Neural cell (in vitro differentiated cells): ENCODE data around the gene KCNAB1. TPM values are rescaled to one million over a fixed set of nuclear protein-coding genes. Genes with fewer than 3 reads are reported as not detected.

Source experiments
- H2AFZ ChIP-seq: fragments of 200-600, 300-800 bp; sonication (generic), shearing (Covaris generic); 2 replicates; pipeline ENCODE4 v1.6.0; 2014; ENCODE audit warnings: low read depth, mild to moderate bottlenecking, antibody characterized with exemption, low read length, moderate library complexity
- H3F3A ChIP-seq: fragments of 200-600 bp; shearing (Covaris generic); 2 replicates; pipeline ENCODE4 v1.6.1; 2016; ENCODE audit warnings: mild to moderate bottlenecking, moderate library complexity, mixed read lengths, antibody characterized with exemption, low read length; ENCODE audit not compliant: insufficient read depth, poor library complexity, severe bottlenecking
- H3K27ac ChIP-seq: fragments of 200-600, 300-800 bp; sonication (generic), shearing (Covaris generic); 2 replicates; pipeline ENCODE4 v1.5.1; 2014; ENCODE audit warnings: mild to moderate bottlenecking, low read length, moderate library complexity
- H3K27me3 ChIP-seq: fragments of 300-800, 200-600 bp; sonication (generic), shearing (Covaris generic); 2 replicates; pipeline ENCODE4 v1.6.0; 2014; ENCODE audit warnings: mild to moderate bottlenecking, low read depth, low read length, moderate library complexity; ENCODE audit not compliant: insufficient read depth
- H3K36me3 ChIP-seq: fragments of 300-800, 200-600 bp; sonication (generic), shearing (Covaris generic); 2 replicates; pipeline ENCODE4 v1.5.1; 2014; ENCODE audit warnings: mild to moderate bottlenecking, antibody characterized with exemption, low read length, moderate library complexity; ENCODE audit not compliant: insufficient read depth
- H3K4me2 ChIP-seq: fragments of 300-800, 200-600 bp; sonication (generic), shearing (Covaris generic); 2 replicates; pipeline ENCODE4 v1.6.0; 2014; ENCODE audit warnings: mild to moderate bottlenecking, low read length
- H3K4me3 ChIP-seq: fragments of 300-800, 200-600 bp; sonication (generic), shearing (Covaris generic); 2 replicates; pipeline ENCODE4 v1.5.1; 2014; ENCODE audit warnings: mild to moderate bottlenecking, low read length, moderate library complexity
- H3K79me2 ChIP-seq: fragments of 200-600 bp; shearing (Covaris generic); replicated peaks from 2 replicates; pipeline ENCODE4 v1.6.0; 2014; ENCODE audit warnings: mild to moderate bottlenecking, low read length, moderate library complexity; ENCODE audit not compliant: insufficient read depth
- H3K9ac ChIP-seq: fragments of 300-800, 200-600 bp; sonication (generic), shearing (Covaris generic); 2 replicates; pipeline ENCODE4 v1.6.1; 2016; ENCODE audit warnings: mild to moderate bottlenecking, low read length, mixed read lengths
- H3K9me2 ChIP-seq: fragments of 200-600 bp; shearing (Covaris generic); 2 replicates; pipeline ENCODE4 v1.6.1; 2016; ENCODE audit warnings: mild to moderate bottlenecking, low read length, mixed read lengths; ENCODE audit not compliant: insufficient read depth
- H3K9me3 ChIP-seq: fragments of 200-600, 300-800 bp; sonication (generic), shearing (Covaris generic); 2 replicates; pipeline ENCODE4 v1.6.1; 2016; ENCODE audit warnings: mild to moderate bottlenecking, mixed run types, low read length, moderate library complexity, mixed read lengths
- H4K20me1 ChIP-seq: fragments of 200-600 bp; shearing (Covaris generic); 2 replicates; pipeline ENCODE4 v1.6.1; 2016; ENCODE audit warnings: mild to moderate bottlenecking, mixed run types; ENCODE audit not compliant: insufficient read depth
- EP300 ChIP-seq: fragments of 450-650 bp; conservative IDR thresholded peaks from 2 replicates; pipeline ENCODE4 v1.6.1; 2014; ENCODE audit warnings: antibody characterized with exemption, mild to moderate bottlenecking, moderate library complexity; ENCODE audit not compliant: poor library complexity, severe bottlenecking
- EZH2 ChIP-seq: fragments of 200-600, 300-800 bp; shearing (Covaris generic), sonication (generic); IDR thresholded peaks from 2 replicates; pipeline ENCODE4 v1.6.1; 2014; ENCODE audit warnings: antibody characterized with exemption, low read length, borderline replicate concordance, mild to moderate bottlenecking; ENCODE audit not compliant: insufficient read depth, poor library complexity, severe bottlenecking
- MXI1 ChIP-seq: fragments of 450-650 bp; conservative IDR thresholded peaks from 2 replicates; pipeline ENCODE4 v1.6.1; 2014; ENCODE audit warnings: antibody characterized with exemption, mild to moderate bottlenecking; ENCODE audit not compliant: poor library complexity, severe bottlenecking
- POLR2AphosphoS5 ChIP-seq: IDR thresholded peaks from 2 replicates; pipeline ENCODE4 v1.6.1; 2012
- RAD21 ChIP-seq: fragments of 450-650 bp; conservative IDR thresholded peaks from 2 replicates; pipeline ENCODE4 v1.6.1; 2014; ENCODE audit warnings: antibody characterized with exemption, mild to moderate bottlenecking, moderate library complexity
- SMC3 ChIP-seq: fragments of 450-650 bp; conservative IDR thresholded peaks from 2 replicates; pipeline ENCODE4 v1.6.1; 2014; ENCODE audit warnings: antibody characterized with exemption, mild to moderate bottlenecking, moderate library complexity; ENCODE audit not compliant: poor library complexity
- TAF1 ChIP-seq: IDR thresholded peaks from 2 replicates; pipeline ENCODE4 v1.6.1; 2012; ENCODE audit warnings: low read depth
- polyA plus RNA-seq: library from polyadenylated mRNA; depleted of rRNA; stranded (reverse); fragments of >200 nt; gene quantifications from 2 replicates; pipeline ENCODE4 v1.2.3, GENCODE V29; 2014
- TF ChIP-seq, protein P1 (sequence below): IDR thresholded peaks from 2 replicates; pipeline ENCODE4 v1.6.1; 2012; ENCODE audit warnings: borderline replicate concordance
- TF ChIP-seq, protein P2 (sequence below): fragments of 450-650 bp; IDR thresholded peaks from 2 replicates; pipeline ENCODE4 v1.5.1; 2014; ENCODE audit warnings: antibody characterized with exemption, mild to moderate bottlenecking, moderate library complexity; ENCODE audit not compliant: poor library complexity, severe bottlenecking

Gene KCNAB1
- polyA plus RNA-seq, 1 donor from 2014 or later = 14.9 TPM

DNA sequence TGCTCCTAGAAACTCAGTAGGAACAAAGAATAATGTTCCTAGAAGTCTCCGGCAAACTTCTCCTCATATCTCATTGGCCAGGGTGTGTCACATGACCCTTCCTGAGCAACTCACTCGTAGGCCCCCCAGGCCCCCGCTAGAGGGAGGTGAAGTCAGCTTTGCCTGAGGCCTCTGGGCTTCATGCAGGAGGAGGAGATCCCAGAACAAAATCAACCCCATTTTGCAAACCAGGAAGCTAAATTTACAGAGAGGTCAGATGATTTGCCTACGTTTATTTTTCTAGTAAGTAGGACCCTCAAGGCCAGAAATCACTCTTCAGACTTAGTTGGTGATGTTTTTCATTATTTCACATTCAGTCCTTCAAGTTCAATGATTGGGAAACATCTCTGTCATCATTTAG lies 335.5 kb downstream of the KCNAB1 start:
- Histone ChIP-seq H3K4me2 (no peak overlapping the region), H3K36me3 (no peaks in the 10 kb centered on the region), H3K4me3 (no peak overlapping the region), H3K27ac (no peak overlapping the region), H3K9me2 (no peaks in the 10 kb centered on the region), H4K20me1 (no peaks in the 10 kb centered on the region), H3K27me3 (peaks cover 15% of the 10 kb centered on the region), H2AFZ (no peak overlapping the region), H3K79me2 (no peaks in the 10 kb centered on the region), H3F3A (no peaks in the 10 kb centered on the region), H3K9me3 (no peaks in the 10 kb centered on the region), H3K9ac (no peak overlapping the region)
- no peak for TF ChIP-seq EZH2
- TF ChIP-seq, protein P1, sequence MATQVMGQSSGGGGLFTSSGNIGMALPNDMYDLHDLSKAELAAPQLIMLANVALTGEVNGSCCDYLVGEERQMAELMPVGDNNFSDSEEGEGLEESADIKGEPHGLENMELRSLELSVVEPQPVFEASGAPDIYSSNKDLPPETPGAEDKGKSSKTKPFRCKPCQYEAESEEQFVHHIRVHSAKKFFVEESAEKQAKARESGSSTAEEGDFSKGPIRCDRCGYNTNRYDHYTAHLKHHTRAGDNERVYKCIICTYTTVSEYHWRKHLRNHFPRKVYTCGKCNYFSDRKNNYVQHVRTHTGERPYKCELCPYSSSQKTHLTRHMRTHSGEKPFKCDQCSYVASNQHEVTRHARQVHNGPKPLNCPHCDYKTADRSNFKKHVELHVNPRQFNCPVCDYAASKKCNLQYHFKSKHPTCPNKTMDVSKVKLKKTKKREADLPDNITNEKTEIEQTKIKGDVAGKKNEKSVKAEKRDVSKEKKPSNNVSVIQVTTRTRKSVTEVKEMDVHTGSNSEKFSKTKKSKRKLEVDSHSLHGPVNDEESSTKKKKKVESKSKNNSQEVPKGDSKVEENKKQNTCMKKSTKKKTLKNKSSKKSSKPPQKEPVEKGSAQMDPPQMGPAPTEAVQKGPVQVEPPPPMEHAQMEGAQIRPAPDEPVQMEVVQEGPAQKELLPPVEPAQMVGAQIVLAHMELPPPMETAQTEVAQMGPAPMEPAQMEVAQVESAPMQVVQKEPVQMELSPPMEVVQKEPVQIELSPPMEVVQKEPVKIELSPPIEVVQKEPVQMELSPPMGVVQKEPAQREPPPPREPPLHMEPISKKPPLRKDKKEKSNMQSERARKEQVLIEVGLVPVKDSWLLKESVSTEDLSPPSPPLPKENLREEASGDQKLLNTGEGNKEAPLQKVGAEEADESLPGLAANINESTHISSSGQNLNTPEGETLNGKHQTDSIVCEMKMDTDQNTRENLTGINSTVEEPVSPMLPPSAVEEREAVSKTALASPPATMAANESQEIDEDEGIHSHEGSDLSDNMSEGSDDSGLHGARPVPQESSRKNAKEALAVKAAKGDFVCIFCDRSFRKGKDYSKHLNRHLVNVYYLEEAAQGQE = no peak
- no peak for TF ChIP-seq MXI1
- TF ChIP-seq RAD21 = no peak
- no peak for TF ChIP-seq TAF1
- no peak for TF ChIP-seq POLR2AphosphoS5
- TF ChIP-seq EP300 = no peak
- TF ChIP-seq, protein P2, sequence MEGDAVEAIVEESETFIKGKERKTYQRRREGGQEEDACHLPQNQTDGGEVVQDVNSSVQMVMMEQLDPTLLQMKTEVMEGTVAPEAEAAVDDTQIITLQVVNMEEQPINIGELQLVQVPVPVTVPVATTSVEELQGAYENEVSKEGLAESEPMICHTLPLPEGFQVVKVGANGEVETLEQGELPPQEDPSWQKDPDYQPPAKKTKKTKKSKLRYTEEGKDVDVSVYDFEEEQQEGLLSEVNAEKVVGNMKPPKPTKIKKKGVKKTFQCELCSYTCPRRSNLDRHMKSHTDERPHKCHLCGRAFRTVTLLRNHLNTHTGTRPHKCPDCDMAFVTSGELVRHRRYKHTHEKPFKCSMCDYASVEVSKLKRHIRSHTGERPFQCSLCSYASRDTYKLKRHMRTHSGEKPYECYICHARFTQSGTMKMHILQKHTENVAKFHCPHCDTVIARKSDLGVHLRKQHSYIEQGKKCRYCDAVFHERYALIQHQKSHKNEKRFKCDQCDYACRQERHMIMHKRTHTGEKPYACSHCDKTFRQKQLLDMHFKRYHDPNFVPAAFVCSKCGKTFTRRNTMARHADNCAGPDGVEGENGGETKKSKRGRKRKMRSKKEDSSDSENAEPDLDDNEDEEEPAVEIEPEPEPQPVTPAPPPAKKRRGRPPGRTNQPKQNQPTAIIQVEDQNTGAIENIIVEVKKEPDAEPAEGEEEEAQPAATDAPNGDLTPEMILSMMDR = no peak
- no peak for TF ChIP-seq SMC3

DNA sequence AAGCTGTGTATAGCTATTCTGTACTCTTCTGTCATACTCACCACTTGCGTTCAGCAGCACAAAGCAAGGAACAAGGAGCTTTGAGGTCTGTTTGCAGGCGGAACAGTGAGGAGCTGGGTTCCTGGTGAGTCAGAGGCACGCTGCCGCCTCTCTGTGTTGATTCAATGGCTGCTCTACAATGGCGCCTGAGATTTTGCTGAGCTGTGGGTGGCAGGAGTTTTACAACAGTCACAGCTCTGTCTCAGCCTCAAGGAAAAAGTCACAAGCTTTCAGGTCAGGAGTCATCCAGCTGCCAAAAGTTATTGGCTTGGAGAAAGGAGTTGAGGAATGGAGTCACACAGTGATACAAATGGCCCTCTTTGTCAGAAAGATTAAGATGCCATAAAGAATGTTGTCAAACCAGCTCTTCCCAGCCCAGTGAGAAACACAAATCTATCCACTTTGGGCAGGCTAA lies 336.4 kb downstream of the KCNAB1 start:
- no peaks in the 10 kb centered on the region for H3K9me2 ChIP-seq
- no peaks in the 10 kb centered on the region for H3F3A ChIP-seq
- no peak overlapping the region for H3K9ac ChIP-seq
- no peaks in the 10 kb centered on the region for H4K20me1 ChIP-seq
- no peaks in the 10 kb centered on the region for H3K79me2 ChIP-seq
- peaks cover 15% of the 10 kb centered on the region for H3K27me3 ChIP-seq
- no peak for TF ChIP-seq SMC3
- no peak for TF ChIP-seq TAF1
- TF ChIP-seq EZH2 = no peak
- TF ChIP-seq RAD21 = no peak
- TF ChIP-seq POLR2AphosphoS5 = no peak
- TF ChIP-seq, protein P1 = no peak
- TF ChIP-seq, protein P2 = no peak
- no peak overlapping the region for H3K4me3 ChIP-seq
- H3K4me2 ChIP-seq = no peak overlapping the region
- no peaks in the 10 kb centered on the region for H3K9me3 ChIP-seq
- H3K27ac ChIP-seq = no peak overlapping the region
- no peaks in the 10 kb centered on the region for H3K36me3 ChIP-seq
- H2AFZ ChIP-seq = no peak overlapping the region
